GM12878 (cell line): ENCODE measurements around the gene ULBP2.

Experiments
- BHLHE40 ChIP-seq, 2 experiments: fragments of 450-650 bp in 1 of 2; IDR thresholded peaks; 2 replicates each; pipeline ENCODE4 v1.6.1; 2011 to 2017; ENCODE audit warnings: low read depth in 2 of 2, borderline replicate concordance in 1 of 2, improper control_type of control experiment in 1 of 2, low read length in 1 of 2, mild to moderate bottlenecking in 1 of 2
- CTCF ChIP-seq, 3 experiments: IDR thresholded peaks in 2 of 3; conservative IDR thresholded peaks in 1 of 3; 2 replicates each; pipeline ENCODE4 v1.5.1; 2011; ENCODE audit warnings: low read depth in 3 of 3, low read length in 3 of 3, mild to moderate bottlenecking in 3 of 3, control low read depth in 2 of 3, moderate library complexity in 2 of 3, inconsistent platforms in 1 of 3, mixed read lengths in 1 of 3; ENCODE audit not compliant: control insufficient read depth in 2 of 3, insufficient read depth in 1 of 3; ENCODE audit errors: extremely low read depth in 1 of 3
- ELK1 ChIP-seq: IDR thresholded peaks from 2 replicates; pipeline ENCODE4 v1.6.1; 2012; ENCODE audit warnings: low read depth, low read length, improper control_type of control experiment
- EP300 ChIP-seq, 2 experiments: fragments of 150-350 bp in 1 of 2; IDR thresholded peaks; 2 replicates each; pipeline ENCODE4 v1.6.1; 2011 to 2012; ENCODE audit warnings: low read depth in 2 of 2, low read length in 2 of 2, borderline replicate concordance in 1 of 2, improper control_type of control experiment in 1 of 2, inconsistent platforms in 1 of 2; ENCODE audit not compliant: control insufficient read depth in 1 of 2
- FOS ChIP-seq: IDR thresholded peaks from 3 replicates; pipeline ENCODE4 v1.6.1; 2011; ENCODE audit warnings: borderline replicate concordance; ENCODE audit not compliant: insufficient read length; ENCODE audit errors: extremely low read depth
- FOXM1 ChIP-seq: IDR thresholded peaks from 2 replicates; pipeline ENCODE4 v1.6.1; 2012; ENCODE audit warnings: low read depth, mild to moderate bottlenecking, inconsistent platforms, low read length, moderate library complexity
- MAX ChIP-seq: IDR thresholded peaks from 2 replicates; pipeline ENCODE4 v1.6.1; 2012; ENCODE audit warnings: low read depth, low read length, improper control_type of control experiment
- MXI1 ChIP-seq: fragments of 150-350 bp; IDR thresholded peaks from 2 replicates; pipeline ENCODE4 v1.6.1; 2011; ENCODE audit warnings: low read depth, mild to moderate bottlenecking, inconsistent platforms, low read length, improper control_type of control experiment
- NR2C1 ChIP-seq: fragments of 450-650 bp; IDR thresholded peaks from 2 replicates; pipeline ENCODE4 v1.6.1; 2017; ENCODE audit warnings: antibody characterized with exemption, mild to moderate bottlenecking, moderate library complexity
- REST ChIP-seq: IDR thresholded peaks from 2 replicates; pipeline ENCODE4 v1.6.1; 2012; ENCODE audit warnings: mild to moderate bottlenecking, low read depth, low read length
- SMAD1 ChIP-seq: fragments of 450-650 bp; IDR thresholded peaks from 2 replicates; pipeline ENCODE4 v1.6.1; 2018; ENCODE audit warnings: mild to moderate bottlenecking, low read depth; ENCODE audit not compliant: partially characterized antibody
- TCF12 ChIP-seq: IDR thresholded peaks from 2 replicates; pipeline ENCODE4 v1.6.1; 2011; ENCODE audit warnings: low read depth, mild to moderate bottlenecking, low read length
- YY1 ChIP-seq: IDR thresholded peaks from 2 replicates; pipeline ENCODE4 v1.6.1; 2011; ENCODE audit warnings: low read depth, mild to moderate bottlenecking, low read length

- TF ChIP-seq CTCF (IDR thresholded peaks at IDR 0.05 in 2 of 3, conservative IDR thresholded peaks at IDR 0.05 in 1 of 3; ENCODE audit: control insufficient read depth in 2 of 3, extremely low read depth in 1 of 3, insufficient read depth in 1 of 3, low read depth in 3 of 3, low read length in 3 of 3): no peak
- TF ChIP-seq TCF12: no peak
- no peak for TF ChIP-seq MAX
- TF ChIP-seq EP300 (IDR thresholded peaks at IDR 0.05; ENCODE audit: borderline replicate concordance in 1 of 2, control insufficient read depth in 1 of 2, low read depth in 2 of 2, low read length in 2 of 2): no peak
- TF ChIP-seq FOS: no peak
- no peak for TF ChIP-seq NR2C1
- TF ChIP-seq BHLHE40 (IDR thresholded peaks at IDR 0.05; ENCODE audit: borderline replicate concordance in 1 of 2, low read depth in 2 of 2, low read length in 1 of 2): no peak
- no peak for TF ChIP-seq YY1
- TF ChIP-seq SMAD1: no peak
- no peak for TF ChIP-seq MXI1
- no peak for TF ChIP-seq REST
- no peak for TF ChIP-seq FOXM1
- TF ChIP-seq ELK1: no peak
These were observed 36.4 kb upstream of the ULBP2 start for GRCh38 chr6:149905371-149905910.
